Coronary artery (tissue), 2 donors: ENCODE measurements around the gene KRTAP22-2.

Experiments used
- DNase-seq: peaks from one replicate; pipeline ENCODE4 v3.0.0-alpha.2; 2017; ENCODE audit warnings: low spot score
- H3K27ac ChIP-seq, 2 donors: fragments of 200-600 bp; sonication (generic); one replicate each; pipeline ENCODE4 v1.5.1; 2016 to 2019
- H3K4me3 ChIP-seq: fragments of 200-600 bp; sonication (generic); 2 replicates; pipeline ENCODE4 v1.5.1; 2016; ENCODE audit warnings: mild to moderate bottlenecking, moderate library complexity
- TF ChIP-seq, protein P1 (sequence below): fragments of 200-600 bp; sonication (generic); IDR thresholded peaks from one replicate; pipeline ENCODE4 v1.5.1; 2019; ENCODE audit warnings: antibody characterized with exemption

KRTAP22-2 gene

DNA sequence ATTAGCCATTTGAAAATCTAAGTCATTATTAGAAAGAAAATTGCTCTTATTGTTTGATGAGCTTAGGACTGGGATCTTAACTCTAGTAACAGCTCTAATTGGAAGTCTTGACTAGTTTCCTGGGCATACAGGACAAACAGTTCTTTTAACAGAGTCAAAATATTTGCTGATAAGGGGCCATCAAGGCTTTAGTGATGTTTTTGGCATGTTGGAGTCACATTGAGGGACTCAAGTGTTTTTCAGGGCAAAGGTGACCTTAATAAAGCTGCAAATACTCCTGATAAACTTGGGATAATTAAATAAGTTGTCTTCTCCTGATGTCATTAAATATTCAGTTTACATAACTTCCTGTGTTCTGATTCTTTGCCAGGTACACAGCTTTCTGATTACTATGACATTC lies 22.6 kb downstream of the KRTAP22-2 start:
- no peak overlapping the region for H3K4me3 ChIP-seq
- no peak overlapping the region for H3K27ac ChIP-seq
- DNase-seq = no peak
- TF ChIP-seq, protein P1, sequence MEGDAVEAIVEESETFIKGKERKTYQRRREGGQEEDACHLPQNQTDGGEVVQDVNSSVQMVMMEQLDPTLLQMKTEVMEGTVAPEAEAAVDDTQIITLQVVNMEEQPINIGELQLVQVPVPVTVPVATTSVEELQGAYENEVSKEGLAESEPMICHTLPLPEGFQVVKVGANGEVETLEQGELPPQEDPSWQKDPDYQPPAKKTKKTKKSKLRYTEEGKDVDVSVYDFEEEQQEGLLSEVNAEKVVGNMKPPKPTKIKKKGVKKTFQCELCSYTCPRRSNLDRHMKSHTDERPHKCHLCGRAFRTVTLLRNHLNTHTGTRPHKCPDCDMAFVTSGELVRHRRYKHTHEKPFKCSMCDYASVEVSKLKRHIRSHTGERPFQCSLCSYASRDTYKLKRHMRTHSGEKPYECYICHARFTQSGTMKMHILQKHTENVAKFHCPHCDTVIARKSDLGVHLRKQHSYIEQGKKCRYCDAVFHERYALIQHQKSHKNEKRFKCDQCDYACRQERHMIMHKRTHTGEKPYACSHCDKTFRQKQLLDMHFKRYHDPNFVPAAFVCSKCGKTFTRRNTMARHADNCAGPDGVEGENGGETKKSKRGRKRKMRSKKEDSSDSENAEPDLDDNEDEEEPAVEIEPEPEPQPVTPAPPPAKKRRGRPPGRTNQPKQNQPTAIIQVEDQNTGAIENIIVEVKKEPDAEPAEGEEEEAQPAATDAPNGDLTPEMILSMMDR = no peak

DNA sequence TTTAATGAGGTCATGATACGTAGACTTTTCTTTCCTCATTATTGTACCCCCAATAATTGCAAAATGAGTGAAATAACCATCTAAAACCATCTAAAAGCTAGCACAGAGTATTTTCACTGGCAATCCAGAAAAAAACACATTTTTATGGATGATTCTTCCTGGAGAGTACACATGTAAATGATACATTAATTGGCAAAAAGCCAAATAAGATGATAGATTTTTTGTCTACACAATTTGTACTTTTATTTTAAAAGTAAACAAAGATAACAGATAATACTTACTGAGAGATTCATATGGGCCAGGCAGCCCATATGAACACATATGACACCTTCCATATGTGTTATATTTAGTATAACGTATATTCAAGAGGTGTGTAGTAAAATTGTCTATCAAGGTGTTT lies 26.6 kb downstream of the KRTAP22-2 start:
- no peak overlapping the region for H3K27ac ChIP-seq

DNA sequence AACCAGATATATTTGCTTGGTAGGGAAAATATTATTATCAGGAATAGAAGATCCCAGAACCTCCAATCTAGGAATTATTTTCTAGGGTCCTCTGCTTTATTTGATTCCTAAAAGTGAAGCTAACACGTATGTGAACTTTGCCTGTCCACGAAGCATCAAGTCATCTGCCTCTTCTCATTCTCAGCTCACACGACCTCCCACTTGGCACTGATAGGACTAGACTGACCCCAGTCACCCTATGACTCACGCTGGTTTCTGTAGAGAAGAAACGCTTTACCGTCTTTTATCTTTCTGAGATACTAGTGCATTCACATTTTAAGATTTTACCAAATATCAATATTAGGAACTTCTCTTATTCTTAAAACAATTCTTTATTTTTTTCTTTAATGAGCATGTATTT lies 27.1 kb downstream of the KRTAP22-2 start:
- DNase-seq = no peak
- TF ChIP-seq, protein P1 = no peak
- Histone ChIP-seq H3K4me3 (no peak overlapping the region), H3K27ac (no peak overlapping the region)

More for the DNA sequence above, 26.6 kb downstream of the KRTAP22-2 start:
- TF ChIP-seq, protein P1 = no peak
- DNase-seq = no peak
- H3K4me3 ChIP-seq = no peak overlapping the region

DNA sequence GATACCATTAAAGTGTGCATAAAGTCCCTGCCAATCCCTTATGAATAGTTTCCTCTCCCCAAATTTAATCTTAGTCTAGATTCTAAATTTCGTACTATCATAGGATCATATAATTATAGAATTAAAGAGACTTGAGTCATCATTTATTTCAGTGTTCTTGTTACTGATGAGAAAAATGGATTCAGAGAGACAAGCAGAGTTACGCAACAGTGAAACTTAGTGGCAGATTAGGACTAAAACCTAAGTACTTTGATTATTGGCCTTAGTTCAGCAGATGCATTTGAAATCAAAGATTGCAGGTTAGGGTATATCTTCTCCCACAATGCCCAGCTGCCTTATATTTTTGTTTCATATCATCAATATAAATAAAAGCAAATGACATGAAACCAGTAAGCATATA lies 28.2 kb downstream of the KRTAP22-2 start:
- H3K4me3 ChIP-seq = no peak overlapping the region
- TF ChIP-seq, protein P1 = no peak
- no peak for DNase-seq
- H3K27ac ChIP-seq = no peak overlapping the region

DNA sequence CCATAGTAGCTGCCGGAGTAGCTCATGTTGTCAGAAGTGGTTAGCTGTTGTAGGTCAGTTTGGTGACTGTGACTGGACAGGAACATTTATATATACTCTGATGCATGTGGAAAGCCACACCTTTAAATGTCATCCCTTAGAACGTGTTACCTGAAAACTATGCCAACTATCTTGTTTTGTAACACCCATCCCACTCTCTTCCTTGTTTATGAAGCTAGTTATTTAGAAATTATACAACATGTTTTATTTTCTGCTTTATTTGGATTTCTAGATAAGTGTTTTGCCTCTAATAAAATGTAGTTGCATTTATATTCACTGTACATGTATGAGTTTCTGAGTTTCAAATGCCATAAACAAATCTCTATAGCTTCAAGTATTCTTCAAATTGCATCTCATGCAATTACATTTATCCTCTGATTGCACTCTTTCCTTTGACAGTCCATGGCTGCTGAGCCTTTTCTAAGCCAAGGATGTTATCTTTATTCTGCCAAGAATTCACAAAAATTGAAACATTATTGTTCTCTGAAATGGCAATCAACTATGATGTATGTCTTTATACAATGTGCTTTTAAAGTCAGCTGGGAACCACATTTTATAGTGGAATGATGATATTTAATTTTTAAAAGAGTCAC lies 28.8 kb downstream of the KRTAP22-2 start, which contains the start of gene KRTAP19-7:
KRTAP19-7 (minus strand) TSS at position 51 of the 632 bp plus-strand sequence; CDS start at position 26, 25 bp downstream.
- no peak within 1 kb of the TSS for H3K27ac ChIP-seq
- no peak within 1 kb of the TSS for H3K4me3 ChIP-seq
- TF ChIP-seq, protein P1 = no peak
- no peak for DNase-seq

DNA sequence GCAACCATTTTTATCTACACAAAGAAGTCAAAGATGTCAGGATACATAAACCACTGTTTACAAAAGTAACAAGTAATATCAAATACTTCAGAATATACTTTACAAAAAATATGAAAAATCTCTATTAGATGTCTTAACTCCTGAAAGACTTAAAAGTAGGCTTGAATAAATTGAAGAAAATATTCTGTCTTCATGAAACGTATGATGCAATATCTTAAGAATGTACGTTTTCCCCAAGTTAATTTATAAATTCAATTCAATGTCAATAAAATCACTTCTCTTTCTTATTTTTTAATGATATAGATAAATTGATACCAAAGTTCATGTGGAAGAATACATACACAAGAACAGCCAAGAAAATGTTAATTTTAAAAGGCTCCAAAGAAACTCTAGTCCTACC lies 35.1 kb downstream of the KRTAP22-2 start:
- no peak overlapping the region for H3K4me3 ChIP-seq
- H3K27ac ChIP-seq = no peak overlapping the region
- TF ChIP-seq, protein P1 = no peak
- no peak for DNase-seq

DNA sequence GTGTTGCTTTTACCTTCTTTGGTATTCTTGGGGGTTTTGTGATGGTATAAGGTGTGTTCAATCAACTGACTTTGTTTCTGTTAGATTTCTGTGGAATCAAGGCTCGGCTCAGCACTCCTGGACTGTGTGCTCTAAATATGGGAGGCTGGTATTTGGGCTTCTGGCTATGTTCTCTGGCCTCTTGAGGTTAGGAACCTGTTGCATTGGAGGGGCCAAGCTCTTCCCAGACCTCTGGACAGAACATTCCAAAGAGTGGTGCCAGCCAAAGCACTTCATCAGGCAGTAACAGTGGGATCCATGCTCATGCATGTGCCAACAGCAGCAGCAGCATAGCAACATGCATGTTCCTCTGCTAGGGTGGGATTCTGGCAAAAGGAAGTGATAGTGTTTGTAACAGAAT lies 37.4 kb downstream of the KRTAP22-2 start:
- H3K4me3 ChIP-seq = no peak overlapping the region
- no peak overlapping the region for H3K27ac ChIP-seq
- no peak for DNase-seq
- TF ChIP-seq, protein P1 = no peak
